Urothelium cell line (cell line): ENCODE measurements around the gene GNG2.

Experiments
- DNase-seq: peaks from one replicate; pipeline ENCODE4 v3.0.0; 2011; ENCODE audit warnings: low spot score, mixed read lengths
- FAIRE-seq: peaks from 2 replicates; lab custom pipeline; 2011; peaks lifted over from hg19 to GRCh38; lab: Jason Lieb, UNC

Gene GNG2

DNA sequence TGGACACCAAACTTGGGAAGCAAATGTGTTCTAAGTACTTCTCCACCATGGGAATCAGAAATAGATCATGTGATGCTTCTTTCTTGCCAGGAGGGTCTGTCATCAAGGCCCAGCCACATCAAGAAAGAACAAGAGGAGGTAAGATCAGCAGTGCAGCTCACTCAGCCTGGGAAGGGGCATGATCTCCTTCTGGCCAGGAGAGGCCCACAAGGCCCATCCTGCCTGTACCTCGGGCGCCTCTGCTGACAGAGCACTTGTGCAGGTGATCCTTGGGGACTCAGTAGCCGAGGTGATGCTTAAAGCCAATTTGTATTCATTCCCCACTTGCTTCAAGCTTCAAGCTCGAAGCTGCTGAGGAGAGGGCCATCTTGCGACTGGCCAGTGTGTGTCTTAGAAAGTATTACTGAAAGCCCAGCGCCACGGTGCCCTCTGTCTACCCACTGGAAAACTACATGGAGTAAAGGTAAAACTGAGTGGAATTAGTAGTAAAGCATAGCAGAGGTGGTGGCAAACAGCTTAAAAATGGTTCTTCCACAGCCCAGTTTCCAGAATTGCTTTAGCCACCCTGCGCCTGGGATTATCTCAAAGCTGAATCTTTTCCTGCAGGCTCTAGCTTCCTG lies 155.1 kb downstream of the GNG2 start:
- peak; percentile 66 for FAIRE-seq
- peak; percentile 42 for DNase-seq

DNA sequence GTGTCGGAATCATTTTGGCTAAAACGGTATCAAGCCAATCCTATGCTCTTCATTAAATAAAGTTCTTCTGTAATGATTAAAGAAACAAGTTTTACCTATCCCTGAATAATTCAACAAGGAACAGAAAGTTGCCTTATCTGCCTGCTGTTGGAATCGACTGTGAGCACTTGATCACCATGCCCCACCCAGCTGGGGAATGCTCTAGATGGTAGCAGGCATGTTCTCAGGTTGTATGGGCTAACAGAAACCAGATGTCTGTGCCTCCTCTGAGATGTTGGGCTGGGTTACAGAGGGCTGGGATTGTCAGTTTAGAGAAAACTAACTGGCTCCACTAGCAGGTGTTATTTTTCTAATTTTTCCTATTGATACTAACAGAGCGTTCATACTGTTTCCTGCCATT lies 157.8 kb downstream of the GNG2 start:
- DNase-seq = no peak
- FAIRE-seq = no peak

DNA sequence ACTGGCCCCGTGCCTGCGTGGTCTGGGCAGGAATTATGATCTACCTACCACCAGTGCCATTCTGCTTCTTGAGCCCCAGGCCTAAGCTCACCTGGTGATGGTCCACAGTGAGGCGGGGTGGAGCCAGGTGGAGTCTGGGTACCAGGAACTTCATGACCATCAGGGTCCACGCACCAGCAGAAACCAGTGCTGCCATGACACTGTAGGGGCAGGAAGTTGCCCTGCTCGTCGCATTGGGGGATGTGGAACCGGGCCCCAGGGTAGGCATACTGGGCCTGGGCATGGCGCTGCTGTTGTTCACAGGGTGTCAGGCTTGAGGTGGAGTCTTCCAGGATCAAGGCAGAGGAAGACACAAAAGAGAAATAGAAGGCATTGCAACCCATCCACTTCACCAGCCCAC lies 158.6 kb downstream of the GNG2 start:
- DNase-seq (no peak), FAIRE-seq (no peak)
